K562 (cell line): ENCODE results near the gene HDAC5. TPM values are rescaled to one million over a fixed set of nuclear protein-coding genes. Genes with fewer than 3 reads are reported as not detected.

ENCODE experiments used
- DIDO1 ChIP-seq: fragments of 450-650 bp; IDR thresholded peaks from 2 replicates; pipeline ENCODE4 v1.6.1; 2016; ENCODE audit warnings: low read depth, missing biosample characterization, missing genetic modification characterization
- FOXJ2 ChIP-seq: fragments of 200-800 bp; sonication (Bioruptor generic); IDR thresholded peaks from 2 replicates; pipeline ENCODE4 v1.6.1; 2016; ENCODE audit warnings: missing genetic modification characterization, missing compliant biosample characterization
- ILK ChIP-seq: fragments of 450-650 bp; IDR thresholded peaks from 2 replicates; pipeline ENCODE4 v1.6.1; 2016; ENCODE audit warnings: missing genetic modification characterization, low read depth, mild to moderate bottlenecking, missing compliant biosample characterization, moderate library complexity, borderline replicate concordance
- MEF2D ChIP-seq: conservative IDR thresholded peaks from 2 replicates; pipeline ENCODE4 v1.6.1; 2016; ENCODE audit warnings: low read depth, missing genetic modification characterization, missing compliant biosample characterization
- POLR2G ChIP-seq: fragments of 200-400 bp; formaldehyde crosslinking; IDR thresholded peaks from 2 replicates; pipeline ENCODE4 v1.6.1; 2017; ENCODE audit warnings: low read depth, mild to moderate bottlenecking, antibody characterized with exemption, low read length, moderate library complexity
- PTTG1 ChIP-seq: fragments of 450-650 bp; IDR thresholded peaks from 2 replicates; pipeline ENCODE4 v1.6.1; 2016; ENCODE audit warnings: low read depth, mild to moderate bottlenecking, missing genetic modification characterization, missing compliant biosample characterization
- SP1 ChIP-seq: sonication (generic); formaldehyde crosslinking; IDR thresholded peaks from 2 replicates; pipeline ENCODE4 v1.8.1; 2022; ENCODE audit warnings: mild to moderate bottlenecking, missing genetic modification reagents
- SUPT5H ChIP-seq: fragments of 450-650 bp; IDR thresholded peaks from 2 replicates; pipeline ENCODE4 v1.6.1; 2016
- TEAD1 ChIP-seq, 2 experiments: fragments of 450-650 bp in 1 of 2; sonication (generic) in 1 of 2; formaldehyde crosslinking; IDR thresholded peaks; 2 replicates each; pipeline versions ENCODE4 v1.4.0 to v1.8.0; 2020 to 2022; ENCODE audit warnings: mild to moderate bottlenecking in 2 of 2, missing genetic modification reagents in 1 of 2
- U2AF2 ChIP-seq: fragments of 200-400 bp; formaldehyde crosslinking; optimal IDR thresholded peaks from 2 replicates; pipeline ENCODE3; 2017; ENCODE audit warnings: low read depth, mild to moderate bottlenecking, low read length
- ZNF717 ChIP-seq: fragments of 250-450 bp; sonication (Bioruptor Pico); IDR thresholded peaks from 2 replicates; pipeline ENCODE4 v1.5.0; 2021
- polyA plus RNA-seq, 8 experiments: library from polyadenylated mRNA; depleted of rRNA in 4 of 8; stranded (reverse) in 5 of 8; unstranded in 3 of 8; fragments of >200 nt; fragmentation: Nextera tagmentation in 2 of 8; fragmentation: Illumina TruSeq in 1 of 8; extraction: Ambion mirVana in 2 of 8; extraction: Trizol in 1 of 8; gene quantifications; 2 replicates each; pipeline versions ENCODE4 v1.2.1 to v1.2.3, GENCODE V29; 2011 to 2014; ENCODE audit warnings: inconsistent platforms in 1 of 8, missing spikeins in 1 of 8
- total RNA-seq, 7 experiments: library from RNA; depleted of rRNA in 6 of 7; stranded (reverse); fragments of >200 nt in 6 of 7; fragmentation: Illumina TruSeq in 2 of 7; extraction: Trizol in 2 of 7; gene quantifications; 2 replicates each; pipeline versions ENCODE4 v1.2.1 to v1.2.3, GENCODE V29; 2011 to 2021; ENCODE audit warnings: low replicate concordance in 1 of 7
- TF ChIP-seq, protein P1 (sequence below), 2 experiments: fragments of 450-650 bp; formaldehyde crosslinking in 1 of 2; IDR thresholded peaks; 2 replicates each; pipeline versions ENCODE4 v1.4.0 to v1.6.1; 2014 to 2020; ENCODE audit warnings: mild to moderate bottlenecking in 2 of 2, borderline replicate concordance in 1 of 2, low read depth in 1 of 2
- TF ChIP-seq, protein P2 (sequence below): sonication (generic); formaldehyde crosslinking; IDR thresholded peaks from 2 replicates; pipeline ENCODE4 v1.8.0; 2022; ENCODE audit warnings: missing genetic modification reagents, mild to moderate bottlenecking, moderate library complexity, borderline replicate concordance
- TF ChIP-seq, protein P3 (sequence below): fragments of 450-650 bp; IDR thresholded peaks from 2 replicates; pipeline ENCODE4 v1.6.1; 2018; ENCODE audit not compliant: partially characterized antibody

HDAC5 gene
- total and polyA plus RNA-seq, 9 of the 15 experiments (the other 6 are each of a cell fraction or from before 2014, with no cell fraction given), result 0.45 to 26.2 (median 16.4) TPM

DNA sequence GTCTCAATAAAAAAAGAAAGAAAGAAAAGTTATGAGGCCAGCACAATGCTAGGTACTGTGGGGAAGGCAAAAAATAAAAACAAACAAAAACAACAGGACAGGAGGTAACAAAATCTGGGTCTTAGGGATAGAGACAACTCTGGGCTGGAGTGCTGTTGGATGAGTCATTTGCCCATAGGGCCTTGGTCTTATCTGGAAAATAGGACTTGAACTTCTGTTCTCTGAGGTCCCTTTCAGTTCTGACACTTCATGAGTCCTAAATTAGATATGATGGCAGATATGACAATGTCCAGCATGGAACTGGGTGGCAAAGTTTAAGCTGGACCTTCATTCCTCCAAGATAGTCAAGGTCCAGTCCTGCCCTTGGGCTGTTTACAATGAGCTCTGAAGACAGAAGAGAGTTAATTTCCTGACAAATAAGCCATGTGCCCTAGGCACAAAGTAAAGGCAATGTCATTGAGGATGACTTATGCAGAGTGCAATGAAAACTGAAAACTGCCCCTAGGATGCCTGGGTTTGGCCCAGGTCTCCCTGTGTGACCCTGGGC lies 8.9 kb upstream of the HDAC5 start (continued):
- TF ChIP-seq, protein P1, sequence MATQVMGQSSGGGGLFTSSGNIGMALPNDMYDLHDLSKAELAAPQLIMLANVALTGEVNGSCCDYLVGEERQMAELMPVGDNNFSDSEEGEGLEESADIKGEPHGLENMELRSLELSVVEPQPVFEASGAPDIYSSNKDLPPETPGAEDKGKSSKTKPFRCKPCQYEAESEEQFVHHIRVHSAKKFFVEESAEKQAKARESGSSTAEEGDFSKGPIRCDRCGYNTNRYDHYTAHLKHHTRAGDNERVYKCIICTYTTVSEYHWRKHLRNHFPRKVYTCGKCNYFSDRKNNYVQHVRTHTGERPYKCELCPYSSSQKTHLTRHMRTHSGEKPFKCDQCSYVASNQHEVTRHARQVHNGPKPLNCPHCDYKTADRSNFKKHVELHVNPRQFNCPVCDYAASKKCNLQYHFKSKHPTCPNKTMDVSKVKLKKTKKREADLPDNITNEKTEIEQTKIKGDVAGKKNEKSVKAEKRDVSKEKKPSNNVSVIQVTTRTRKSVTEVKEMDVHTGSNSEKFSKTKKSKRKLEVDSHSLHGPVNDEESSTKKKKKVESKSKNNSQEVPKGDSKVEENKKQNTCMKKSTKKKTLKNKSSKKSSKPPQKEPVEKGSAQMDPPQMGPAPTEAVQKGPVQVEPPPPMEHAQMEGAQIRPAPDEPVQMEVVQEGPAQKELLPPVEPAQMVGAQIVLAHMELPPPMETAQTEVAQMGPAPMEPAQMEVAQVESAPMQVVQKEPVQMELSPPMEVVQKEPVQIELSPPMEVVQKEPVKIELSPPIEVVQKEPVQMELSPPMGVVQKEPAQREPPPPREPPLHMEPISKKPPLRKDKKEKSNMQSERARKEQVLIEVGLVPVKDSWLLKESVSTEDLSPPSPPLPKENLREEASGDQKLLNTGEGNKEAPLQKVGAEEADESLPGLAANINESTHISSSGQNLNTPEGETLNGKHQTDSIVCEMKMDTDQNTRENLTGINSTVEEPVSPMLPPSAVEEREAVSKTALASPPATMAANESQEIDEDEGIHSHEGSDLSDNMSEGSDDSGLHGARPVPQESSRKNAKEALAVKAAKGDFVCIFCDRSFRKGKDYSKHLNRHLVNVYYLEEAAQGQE (IDR thresholded peaks at IDR 0.05; ENCODE audit: borderline replicate concordance), result peak; percentile 14; the same call in 1 of the 2 replicates
- TF ChIP-seq, protein P1 (CRISPR knock-in tag; IDR thresholded peaks at IDR 0.05; ENCODE audit: low read depth), result no peak
- TF ChIP-seq, protein P2, sequence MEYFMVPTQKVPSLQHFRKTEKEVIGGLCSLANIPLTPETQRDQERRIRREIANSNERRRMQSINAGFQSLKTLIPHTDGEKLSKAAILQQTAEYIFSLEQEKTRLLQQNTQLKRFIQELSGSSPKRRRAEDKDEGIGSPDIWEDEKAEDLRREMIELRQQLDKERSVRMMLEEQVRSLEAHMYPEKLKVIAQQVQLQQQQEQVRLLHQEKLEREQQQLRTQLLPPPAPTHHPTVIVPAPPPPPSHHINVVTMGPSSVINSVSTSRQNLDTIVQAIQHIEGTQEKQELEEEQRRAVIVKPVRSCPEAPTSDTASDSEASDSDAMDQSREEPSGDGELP (CRISPR knock-in tag), result no peak
- no peak for TF ChIP-seq FOXJ2
- no peak for TF ChIP-seq ZNF717 (CRISPR knock-in tag)
- TF ChIP-seq, protein P3, sequence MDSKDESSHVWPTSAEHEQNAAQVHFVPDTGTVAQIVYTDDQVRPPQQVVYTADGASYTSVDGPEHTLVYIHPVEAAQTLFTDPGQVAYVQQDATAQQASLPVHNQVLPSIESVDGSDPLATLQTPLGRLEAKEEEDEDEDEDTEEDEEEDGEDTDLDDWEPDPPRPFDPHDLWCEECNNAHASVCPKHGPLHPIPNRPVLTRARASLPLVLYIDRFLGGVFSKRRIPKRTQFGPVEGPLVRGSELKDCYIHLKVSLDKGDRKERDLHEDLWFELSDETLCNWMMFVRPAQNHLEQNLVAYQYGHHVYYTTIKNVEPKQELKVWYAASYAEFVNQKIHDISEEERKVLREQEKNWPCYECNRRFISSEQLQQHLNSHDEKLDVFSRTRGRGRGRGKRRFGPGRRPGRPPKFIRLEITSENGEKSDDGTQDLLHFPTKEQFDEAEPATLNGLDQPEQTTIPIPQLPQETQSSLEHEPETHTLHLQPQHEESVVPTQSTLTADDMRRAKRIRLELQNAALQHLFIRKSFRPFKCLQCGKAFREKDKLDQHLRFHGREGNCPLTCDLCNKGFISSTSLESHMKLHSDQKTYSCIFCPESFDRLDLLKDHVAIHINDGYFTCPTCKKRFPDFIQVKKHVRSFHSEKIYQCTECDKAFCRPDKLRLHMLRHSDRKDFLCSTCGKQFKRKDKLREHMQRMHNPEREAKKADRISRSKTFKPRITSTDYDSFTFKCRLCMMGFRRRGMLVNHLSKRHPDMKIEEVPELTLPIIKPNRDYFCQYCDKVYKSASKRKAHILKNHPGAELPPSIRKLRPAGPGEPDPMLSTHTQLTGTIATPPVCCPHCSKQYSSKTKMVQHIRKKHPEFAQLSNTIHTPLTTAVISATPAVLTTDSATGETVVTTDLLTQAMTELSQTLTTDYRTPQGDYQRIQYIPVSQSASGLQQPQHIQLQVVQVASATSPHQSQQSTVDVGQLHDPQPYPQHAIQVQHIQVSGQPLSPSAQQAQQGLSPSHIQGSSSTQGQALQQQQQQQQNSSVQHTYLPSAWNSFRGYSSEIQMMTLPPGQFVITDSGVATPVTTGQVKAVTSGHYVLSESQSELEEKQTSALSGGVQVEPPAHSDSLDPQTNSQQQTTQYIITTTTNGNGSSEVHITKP, result peak; percentile 56
- no peak for TF ChIP-seq SP1 (CRISPR knock-in tag)
- TF ChIP-seq TEAD1 (CRISPR knock-in tag; IDR thresholded peaks at IDR 0.05), result no peak
- no peak for TF ChIP-seq SUPT5H
- no peak for TF ChIP-seq DIDO1 (tag)
- no peak for TF ChIP-seq U2AF2
- TF ChIP-seq PTTG1 (tag), result no peak
- no peak for TF ChIP-seq POLR2G
- TF ChIP-seq ILK, result no peak
- peak; percentile 35; the same call in 1 of the 2 replicates for TF ChIP-seq MEF2D
